ENCODE results near the gene PRR5. TPM values are rescaled to one million over a fixed set of nuclear protein-coding genes. Genes with fewer than 3 reads are reported as not detected.

The PRR5 gene
- total and polyA plus RNA-seq, 2 of the 13 experiments (the other 11 are each of a cell fraction or from before 2014, with no cell fraction given), result 11.6 to 27.5 TPM

DNA sequence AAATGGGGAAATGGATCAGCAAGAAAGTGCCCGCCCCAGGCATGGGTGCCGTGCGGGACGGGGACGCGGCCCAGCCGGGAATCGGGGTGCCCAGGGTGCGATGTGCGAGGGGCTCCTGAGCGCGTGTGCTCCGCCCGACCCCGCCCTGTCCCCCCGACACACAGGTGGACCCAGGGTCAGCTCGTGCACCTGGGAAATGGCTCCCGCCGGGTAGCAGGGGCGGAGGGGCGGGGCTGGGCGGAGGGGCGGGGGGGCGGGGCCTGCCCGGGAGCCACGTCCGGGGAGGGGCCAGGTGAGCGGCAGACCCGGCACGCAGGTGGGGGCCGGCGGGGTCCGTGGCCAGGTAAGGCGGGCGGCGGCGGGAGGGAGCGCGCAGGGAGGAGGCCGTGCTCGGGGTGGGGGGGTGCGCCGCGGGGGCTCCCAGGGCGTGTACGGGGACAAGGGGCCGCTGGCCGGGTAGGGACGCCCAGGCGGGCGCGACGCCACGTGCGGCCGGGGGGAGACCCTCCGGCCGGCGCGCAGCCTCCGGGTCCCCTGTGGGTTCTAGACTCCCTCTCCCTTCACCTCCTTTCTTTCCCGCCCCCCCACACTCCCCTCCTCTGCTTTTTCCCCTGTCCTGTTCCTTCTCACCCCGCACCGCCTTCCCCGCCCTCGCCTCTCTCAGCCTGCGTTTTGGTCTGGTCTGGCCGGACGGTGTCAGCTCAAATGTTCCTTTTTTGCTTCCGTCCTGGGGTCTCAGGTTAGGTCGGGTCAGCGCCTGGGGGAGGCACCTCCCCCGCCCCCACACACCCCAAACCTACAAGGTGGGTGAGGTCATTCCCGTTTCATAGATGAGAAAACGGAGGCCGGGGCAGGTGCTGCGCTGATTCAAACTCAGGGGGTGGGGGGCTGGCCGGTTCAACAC is 50.5 kb downstream of the PRR5 start, which contains the start of gene ARHGAP8:
TSS of gene ARHGAP8 (plus strand) at position 291 of the 904 bp plus-strand sequence. CDS start 33,953 bp downstream, outside the sequence.
- POLR2A ChIA-PET, result no interaction called here
- Histone ChIP-seq H3K4me3 (replicated peaks in 1 of 3; ENCODE audit: insufficient read depth in 1 of 3, low read depth in 2 of 3, low read length in 3 of 3) (no peak within 1 kb of the TSS), H3K9me3 (ENCODE audit: low read length) (no peaks in the 10 kb centered on the region), H4K20me1 (ENCODE audit: insufficient read depth, low read length) (no peaks in the 10 kb centered on the region), H3K4me1 (ENCODE audit: insufficient read depth, low read length) (peaks cover 5% of the 10 kb centered on the region), H3K79me2 (ENCODE audit: insufficient read depth, low read length) (no peaks in the 10 kb centered on the region), H3K27me3 (ENCODE audit: control insufficient read depth in 1 of 2, insufficient read depth in 2 of 2, low read length in 2 of 2) (peaks cover 1 to 2% of the 10 kb centered on the region in 2 experiments; a peak in 2 of 5 replicates), H3K4me2 (ENCODE audit: low read depth, low read length) (no peak within 1 kb of the TSS), H3K36me3 (replicated peaks in 1 of 2; ENCODE audit: control insufficient read depth in 1 of 2, insufficient read depth in 2 of 2, low read length in 2 of 2) (no peaks in the 10 kb centered on the region), H2AFZ (ENCODE audit: low read length) (no peak within 1 kb of the TSS), H3K27ac (ENCODE audit: extremely low read length, insufficient read depth, low read length) (no peak within 1 kb of the TSS), H3K9ac (ENCODE audit: insufficient read depth, low read depth, low read length) (no peak within 1 kb of the TSS)
- WGBS (ENCODE audit: low lambda C conversion rate), result 70% methylated on average over 38 of the region's 78 CpGs
- intact Hi-C loops (cut with micrococcal nuclease; ENCODE audit: unreplicated experiment) (no loop called here), in situ Hi-C loops (cut with HindIII; ENCODE audit: extremely low pct_ligation_motif_present, low pct_unique_long_range_greater_than_20kb) (no loop called here)
- no peak for FAIRE-seq
- TF ChIP-seq ZSCAN20 (CRISPR knock-in tag; IDR thresholded peaks at IDR 0.05; ENCODE audit: borderline replicate concordance) (no peak), ZNF121 (CRISPR knock-in tag; IDR thresholded peaks at IDR 0.05) (no peak), SNRNP70 (IDR thresholded peaks at IDR 0.05; ENCODE audit: low read depth, low read length) (no peak)
- CTCF ChIA-PET (ENCODE audit: low intra/inter-chr PET ratio, low total read pairs), result no interaction called here
- no peak for ATAC-seq
- no peak for DNase-seq (ENCODE audit: low spot score)
- BruUV-seq (replicated peaks), result no TSS peak

DNA sequence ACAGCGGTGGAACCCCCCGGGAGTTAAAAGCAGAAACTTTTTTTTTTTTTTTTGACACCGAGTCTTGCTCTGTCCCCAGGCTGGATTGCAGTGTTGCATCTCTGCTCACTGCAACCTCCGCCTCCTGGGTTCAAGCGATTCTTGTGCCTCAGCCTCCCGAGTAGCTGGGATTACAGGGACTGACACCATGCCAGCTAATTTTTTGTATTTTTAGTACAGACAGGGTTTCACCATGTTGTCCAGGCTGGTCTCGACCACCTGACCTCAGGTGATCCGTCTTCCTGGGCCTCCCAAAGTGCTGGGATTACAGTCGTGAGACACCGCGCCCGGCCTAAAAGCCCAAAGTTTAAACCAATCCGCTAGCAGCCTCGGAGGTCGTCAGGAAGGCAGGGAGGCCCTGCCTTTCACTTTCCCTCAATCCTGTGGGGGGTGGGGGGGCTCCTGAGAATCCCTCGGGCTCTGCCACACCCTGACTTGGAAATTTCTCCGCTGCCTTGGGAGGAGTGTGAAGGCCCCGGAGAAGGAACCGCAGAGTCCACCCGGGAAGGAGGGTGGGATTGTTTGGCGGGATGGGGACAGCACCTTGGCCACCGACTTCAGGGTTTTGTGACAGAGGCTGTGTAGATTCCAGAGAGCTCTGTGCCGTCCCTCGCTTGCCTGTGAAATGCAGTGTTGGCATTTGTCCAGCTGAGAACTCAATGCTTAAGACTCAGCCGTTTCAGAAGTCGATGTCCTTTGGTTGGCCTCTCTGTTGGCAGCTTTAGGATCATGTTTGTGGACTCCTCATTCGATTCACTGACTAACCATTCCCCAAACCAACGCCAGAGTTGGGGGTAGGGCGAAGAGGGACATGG is 51.4 kb downstream of the PRR5 start:
- Histone ChIP-seq H3K4me1 (ENCODE audit: insufficient read depth, low read length) (no peaks in the 10 kb centered on the region), H3K4me3 (replicated peaks in 1 of 3; ENCODE audit: insufficient read depth in 1 of 3, low read depth in 2 of 3, low read length in 3 of 3) (no peak overlapping the region), H3K27ac (ENCODE audit: extremely low read length, insufficient read depth, low read length) (no peak overlapping the region), H3K79me2 (ENCODE audit: insufficient read depth, low read length) (no peaks in the 10 kb centered on the region), H4K20me1 (ENCODE audit: insufficient read depth, low read length) (no peaks in the 10 kb centered on the region), H3K9me3 (ENCODE audit: low read length) (no peaks in the 10 kb centered on the region), H3K4me2 (ENCODE audit: low read depth, low read length) (no peak overlapping the region), H3K36me3 (replicated peaks in 1 of 2; ENCODE audit: control insufficient read depth in 1 of 2, insufficient read depth in 2 of 2, low read length in 2 of 2) (no peaks in the 10 kb centered on the region), H3K27me3 (ENCODE audit: control insufficient read depth in 1 of 2, insufficient read depth in 2 of 2, low read length in 2 of 2) (peaks cover 1 to 2% of the 10 kb centered on the region in 2 experiments; a peak in 2 of 5 replicates), H2AFZ (ENCODE audit: low read length) (no peak overlapping the region), H3K9ac (ENCODE audit: insufficient read depth, low read depth, low read length) (no peak overlapping the region)
- in situ Hi-C loops (cut with HindIII; ENCODE audit: extremely low pct_ligation_motif_present, low pct_unique_long_range_greater_than_20kb) (no loop called here), intact Hi-C loops (cut with micrococcal nuclease; ENCODE audit: unreplicated experiment) (no loop called here)
- POLR2A ChIA-PET, result no interaction called here
- FAIRE-seq (no peak), ATAC-seq (no peak), DNase-seq (ENCODE audit: low spot score) (no peak)
- TF ChIP-seq GATAD1 (CRISPR knock-in tag; IDR thresholded peaks at IDR 0.05), result no peak
- TF ChIP-seq, protein P1, sequence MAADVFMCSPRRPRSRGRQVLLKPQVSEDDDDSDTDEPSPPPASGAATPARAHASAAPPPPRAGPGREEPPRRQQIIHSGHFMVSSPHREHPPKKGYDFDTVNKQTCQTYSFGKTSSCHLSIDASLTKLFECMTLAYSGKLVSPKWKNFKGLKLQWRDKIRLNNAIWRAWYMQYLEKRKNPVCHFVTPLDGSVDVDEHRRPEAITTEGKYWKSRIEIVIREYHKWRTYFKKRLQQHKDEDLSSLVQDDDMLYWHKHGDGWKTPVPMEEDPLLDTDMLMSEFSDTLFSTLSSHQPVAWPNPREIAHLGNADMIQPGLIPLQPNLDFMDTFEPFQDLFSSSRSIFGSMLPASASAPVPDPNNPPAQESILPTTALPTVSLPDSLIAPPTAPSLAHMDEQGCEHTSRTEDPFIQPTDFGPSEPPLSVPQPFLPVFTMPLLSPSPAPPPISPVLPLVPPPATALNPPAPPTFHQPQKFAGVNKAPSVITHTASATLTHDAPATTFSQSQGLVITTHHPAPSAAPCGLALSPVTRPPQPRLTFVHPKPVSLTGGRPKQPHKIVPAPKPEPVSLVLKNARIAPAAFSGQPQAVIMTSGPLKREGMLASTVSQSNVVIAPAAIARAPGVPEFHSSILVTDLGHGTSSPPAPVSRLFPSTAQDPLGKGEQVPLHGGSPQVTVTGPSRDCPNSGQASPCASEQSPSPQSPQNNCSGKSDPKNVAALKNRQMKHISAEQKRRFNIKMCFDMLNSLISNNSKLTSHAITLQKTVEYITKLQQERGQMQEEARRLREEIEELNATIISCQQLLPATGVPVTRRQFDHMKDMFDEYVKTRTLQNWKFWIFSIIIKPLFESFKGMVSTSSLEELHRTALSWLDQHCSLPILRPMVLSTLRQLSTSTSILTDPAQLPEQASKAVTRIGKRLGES (CRISPR knock-in tag; IDR thresholded peaks at IDR 0.05; ENCODE audit: borderline replicate concordance), result no peak
- TF ChIP-seq, protein P2, sequence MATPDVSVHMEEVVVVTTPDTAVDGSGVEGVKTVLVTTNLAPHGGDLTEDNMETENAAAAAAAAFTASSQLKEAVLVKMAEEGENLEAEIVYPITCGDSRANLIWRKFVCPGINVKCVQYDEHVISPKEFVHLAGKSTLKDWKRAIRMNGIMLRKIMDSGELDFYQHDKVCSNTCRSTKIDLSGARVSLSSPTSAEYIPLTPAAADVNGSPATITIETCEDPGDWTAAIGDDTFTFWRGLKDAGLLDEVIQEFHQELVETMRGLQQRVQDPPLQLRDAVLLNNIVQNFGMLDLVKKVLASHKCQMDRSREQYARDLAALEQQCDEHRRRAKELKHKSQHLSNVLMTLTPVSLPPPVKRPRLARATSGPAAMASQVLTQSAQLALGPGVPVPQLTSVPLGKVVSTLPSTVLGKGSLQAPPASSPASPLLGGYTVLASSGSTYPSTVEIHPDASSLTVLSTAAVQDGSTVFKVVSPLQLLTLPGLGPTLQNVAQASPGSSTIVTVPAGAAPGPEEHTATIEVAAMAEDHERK (CRISPR knock-in tag; IDR thresholded peaks at IDR 0.05; ENCODE audit: low read depth), result no peak
- BruUV-seq (replicated peaks), result no TSS peak
- WGBS (ENCODE audit: low lambda C conversion rate), result 50% methylated on average over 21 of the region's 29 CpGs
- CTCF ChIA-PET (ENCODE audit: low intra/inter-chr PET ratio, low total read pairs), result no interaction called here
